Anterior cingulate cortex (tissue), 58 donors: Measurements from ENCODE around the gene ECI1.
"Not testable (repeated sequence)": the region's sequence is repeated elsewhere in the genome, so short reads cannot be mapped to it uniquely, and the experiment has no call there.

Source experiments
- DNase-seq, 58 donors: peaks; one replicate each; lab custom pipeline; 2025; lab: John Stamatoyannopoulos, UW

Gene ECI1

GRCh38 chr16:2280981-2281542 is 29.7 kb upstream of the ECI1 start:
- DNase-seq, result no peak

- DNase-seq, result no peak
These were observed 29.1 kb upstream of the ECI1 start for GRCh38 chr16:2280461-2280860.

DNA sequence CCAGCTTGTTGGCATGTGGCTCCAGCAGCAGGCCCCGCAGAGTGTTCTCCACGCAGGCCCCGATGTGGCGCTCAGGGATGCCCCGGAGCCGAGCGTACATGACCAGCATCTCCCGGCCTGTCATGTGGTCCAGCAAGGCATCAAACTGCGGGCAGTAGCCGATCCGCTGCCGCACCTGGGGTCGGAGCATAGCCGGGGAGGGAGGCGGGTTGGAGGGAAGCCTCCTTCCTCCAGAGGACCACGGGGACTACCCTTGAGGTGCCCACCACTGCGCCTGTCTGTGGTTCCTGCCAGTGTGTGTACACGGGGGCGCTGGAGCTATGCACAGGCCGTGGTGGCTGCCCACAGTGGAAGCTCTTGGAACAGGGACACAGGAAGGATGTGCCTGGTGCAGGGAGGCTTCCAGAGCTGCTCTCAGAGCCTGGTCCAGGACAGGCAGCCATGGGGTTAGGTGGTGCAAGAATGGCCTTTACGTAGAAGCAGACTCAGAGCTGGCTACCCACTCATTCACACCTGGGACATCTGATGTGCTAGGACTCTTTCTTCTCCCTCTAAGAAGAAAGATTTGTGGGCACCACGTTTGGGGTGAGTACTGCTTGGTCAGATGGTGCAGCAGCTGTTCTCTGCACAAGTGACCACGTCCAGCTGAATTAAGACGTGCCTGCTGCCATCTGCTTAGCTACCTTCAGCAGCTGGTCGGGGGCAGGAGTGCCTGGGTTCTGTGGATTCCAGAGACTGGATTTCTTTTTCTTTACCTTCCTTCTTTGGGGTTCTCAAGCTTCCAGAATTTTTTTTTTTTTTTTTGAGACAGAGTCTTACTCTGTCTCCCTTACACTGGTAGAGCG is 27.8 kb upstream of the ECI1 start:
- DNase-seq, result peak in 9 of 58 donors; percentile 7 to 69 (median 44)

GRCh38 chr16:2278272-2278608 is 26.9 kb upstream of the ECI1 start:
- DNase-seq, result no peak

- DNase-seq, result no peak
These were observed 26.3 kb upstream of the ECI1 start for GRCh38 chr16:2277466-2278271.

DNA sequence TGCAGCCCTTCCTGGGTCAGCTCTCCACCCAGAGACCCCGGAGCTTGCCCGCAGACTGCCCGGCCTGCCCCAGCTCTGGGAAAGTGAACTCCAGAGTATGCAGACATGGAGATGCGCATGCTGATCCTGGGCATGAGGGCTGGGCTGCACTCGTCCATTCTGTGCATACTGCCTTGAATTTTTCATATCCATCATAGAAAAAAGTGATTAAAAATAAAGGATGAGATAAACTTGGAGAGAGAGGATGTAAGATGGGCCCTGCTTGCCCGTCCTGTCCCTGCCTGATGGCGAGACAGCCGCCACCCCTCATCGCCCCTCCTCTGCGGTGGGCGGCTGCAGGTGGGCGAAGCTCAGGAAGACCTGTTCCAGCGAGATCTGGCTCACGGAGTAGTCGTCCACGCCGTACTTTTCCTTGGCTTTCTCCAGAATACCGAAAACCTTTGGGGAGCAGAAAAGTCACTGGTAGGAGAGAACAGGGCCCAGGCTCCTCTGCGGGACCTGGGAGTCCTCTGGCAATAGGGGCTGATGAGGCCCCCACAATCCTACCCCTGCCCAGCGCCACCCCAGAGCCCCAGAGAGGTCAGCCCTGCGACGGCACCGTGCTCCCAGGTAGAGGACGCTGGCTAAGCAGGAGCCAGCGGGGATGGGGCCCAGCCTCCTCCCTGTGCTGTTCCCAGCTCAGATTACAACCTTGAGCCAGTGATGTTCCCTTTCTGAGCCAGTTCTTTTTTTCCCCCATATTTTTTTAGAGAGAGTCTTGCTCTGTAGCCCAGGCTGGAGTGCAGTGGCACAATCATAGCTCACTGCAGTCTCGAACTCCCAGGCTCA is 25.2 kb upstream of the ECI1 start:
- DNase-seq, result peak in 2 of 58 donors; percentile 15 to 28

DNA sequence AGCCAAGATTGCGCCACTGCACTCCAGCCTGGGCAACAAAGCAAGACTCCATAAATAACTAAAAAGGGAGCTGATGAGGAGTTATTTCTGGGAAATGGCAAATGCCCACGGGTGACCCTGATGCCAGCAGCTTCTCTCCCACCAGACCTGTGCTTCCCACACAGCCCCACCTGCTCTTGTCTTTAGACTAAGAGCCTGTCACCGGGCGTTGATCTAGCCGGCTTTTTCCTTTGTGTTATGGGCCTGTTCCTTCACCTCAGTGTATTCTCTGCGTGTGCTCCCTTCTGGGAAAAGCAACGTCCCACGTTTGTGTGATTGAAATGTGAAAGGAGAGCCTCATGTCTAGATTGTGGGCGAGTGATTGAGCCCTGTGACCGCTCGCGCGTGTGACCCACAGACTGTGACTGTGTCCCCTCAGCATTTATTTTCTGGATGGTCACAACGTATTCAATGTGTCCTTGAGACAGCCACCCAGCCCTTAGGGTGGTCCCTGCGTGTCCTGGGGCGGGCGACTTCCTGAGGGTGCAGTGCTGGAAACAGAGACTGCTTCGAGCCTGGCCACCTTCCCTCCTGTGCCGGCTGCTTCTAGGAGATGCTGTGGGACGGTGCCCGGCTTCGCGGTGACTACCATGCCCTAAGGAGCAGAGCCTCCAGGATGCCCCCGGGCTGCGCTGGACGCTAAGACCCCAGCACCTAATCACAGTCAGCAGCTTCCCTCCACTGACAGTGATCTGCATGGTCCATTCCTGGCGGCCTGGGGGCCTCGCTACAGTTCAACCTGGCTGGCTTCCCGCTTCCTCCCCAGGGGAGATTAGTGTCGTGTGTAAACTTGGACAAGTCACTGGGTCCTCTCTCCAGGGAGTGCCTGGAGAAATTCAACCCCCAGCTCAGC is 24.3 kb upstream of the ECI1 start:
- DNase-seq, result no peak

- DNase-seq, result no peak
These were observed 22.5 kb upstream of the ECI1 start for GRCh38 chr16:2273931-2274330.

DNA sequence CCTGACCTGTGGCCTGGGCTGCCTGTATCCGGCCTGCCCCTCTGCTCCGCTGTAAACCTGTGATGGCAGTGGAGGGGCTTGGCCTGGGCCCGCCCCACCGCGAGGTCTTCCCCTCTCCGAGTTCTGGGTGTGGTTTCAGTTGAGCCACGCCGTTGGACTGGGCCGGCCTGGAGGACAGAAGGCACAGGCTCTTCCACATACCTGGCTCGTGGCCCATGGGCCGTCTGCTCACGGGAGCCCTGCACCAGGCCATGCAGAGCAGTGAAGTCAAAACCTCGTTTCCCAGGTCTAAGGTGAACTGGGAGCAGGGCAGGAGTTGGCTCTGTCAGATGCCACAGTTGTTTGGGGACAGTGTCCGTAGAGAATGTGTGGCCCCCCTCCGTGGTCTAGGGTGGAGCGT is 22.1 kb upstream of the ECI1 start:
- DNase-seq, result no peak

DNA sequence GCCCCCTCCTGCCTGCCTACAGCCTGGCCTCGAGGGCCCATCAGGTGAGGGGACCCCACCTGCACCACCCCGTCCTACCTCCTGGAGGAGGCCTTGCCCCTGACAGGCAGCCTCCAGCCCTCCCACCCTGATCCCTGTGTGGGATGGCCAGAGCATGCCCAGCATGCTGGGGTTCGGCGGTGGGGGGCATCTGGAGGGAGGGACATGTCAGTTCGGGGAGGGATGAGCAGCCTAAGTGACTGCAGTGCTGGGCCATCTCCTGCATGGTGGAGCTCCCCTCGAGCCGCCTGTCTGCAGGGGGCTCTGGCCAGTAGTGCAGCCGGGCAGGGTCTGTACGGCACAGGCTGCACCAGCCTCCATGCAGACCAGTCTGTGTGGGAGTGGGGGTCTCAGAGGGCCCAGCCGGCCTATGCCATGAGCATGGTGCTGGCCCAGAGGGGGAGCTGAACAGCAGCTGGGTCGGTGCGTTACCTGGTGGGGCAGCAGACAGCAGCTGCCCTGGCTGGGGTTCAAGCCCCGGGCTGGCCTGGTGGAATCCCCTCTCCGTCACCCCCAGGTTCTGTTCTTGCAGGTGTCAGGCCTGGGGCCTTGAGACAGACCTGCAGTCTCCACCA is 20.6 kb upstream of the ECI1 start:
- no peak for DNase-seq

GRCh38 chr16:2270588-2271470 is 19.4 kb upstream of the ECI1 start:
- DNase-seq, result no peak

DNA sequence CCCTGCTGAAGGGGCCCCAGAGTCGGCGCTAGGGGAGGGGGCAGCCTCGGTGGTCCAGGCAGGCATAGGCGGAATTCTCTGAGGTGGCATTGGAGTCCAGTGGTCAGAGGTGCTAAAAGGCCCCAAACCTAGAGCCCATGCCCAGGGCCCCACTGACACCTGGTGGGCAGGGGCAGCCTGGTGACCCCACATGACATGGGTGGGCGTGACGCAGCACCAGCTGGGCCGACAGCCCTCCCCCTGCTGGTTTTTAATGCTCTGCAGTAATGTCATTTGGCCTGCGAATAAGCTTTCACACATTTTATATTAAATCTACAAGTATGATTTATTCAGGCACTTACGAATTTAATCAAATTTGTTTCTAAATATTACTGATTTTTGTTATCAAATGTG is 18.7 kb upstream of the ECI1 start:
- no peak for DNase-seq

- peak in 57 of 58 donors; percentile 75 to 98 (median 92) for DNase-seq
These were observed 16.7 kb upstream of the ECI1 start, which contains the start of gene RNPS1 for GRCh38 chr16:2267913-2268666. Gene RNPS1, minus strand, starts transcription at chr16:2268126. Its CDS starts 3,483 bp downstream, at chr16:2264643.

GRCh38 chr16:2267505-2267912 is 16.1 kb upstream of the ECI1 start:
- DNase-seq, result peak in 13 of 58 donors; percentile 64 to 89 (median 85)

- not testable (repeated sequence) for DNase-seq
These were observed 15.5 kb upstream of the ECI1 start for GRCh38 chr16:2266887-2267286.

- not testable (repeated sequence) for DNase-seq
These were observed 11.6 kb upstream of the ECI1 start for GRCh38 chr16:2263026-2263425.

DNA sequence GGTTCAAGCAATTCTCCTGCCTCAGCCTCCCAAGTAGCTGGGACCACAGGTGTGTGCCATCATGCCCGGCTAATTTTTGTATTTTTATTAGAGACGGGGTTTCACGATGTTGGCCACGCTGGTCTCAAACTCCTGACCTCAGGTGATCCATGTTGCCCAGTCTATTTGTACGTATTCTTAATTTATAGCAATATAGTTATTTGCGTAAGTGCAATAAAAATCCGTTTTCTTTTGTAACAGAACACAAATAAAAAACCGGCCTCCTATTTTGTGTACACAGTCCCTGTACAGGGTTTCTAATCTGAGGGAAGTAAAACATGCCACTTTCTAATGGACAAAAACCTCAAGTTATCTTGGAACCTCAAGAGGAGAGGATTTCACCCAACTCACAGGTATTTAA is 8.9 kb upstream of the ECI1 start:
- DNase-seq, result no peak
